PFSK-1 (cell line): ENCODE data around the gene SCAF4.

ENCODE experiments used
- POLR2AphosphoS5 ChIP-seq: IDR thresholded peaks from 2 replicates; pipeline ENCODE4 v1.6.1; 2012; ENCODE audit warnings: low read depth, mild to moderate bottlenecking, control low read depth, low read length, moderate library complexity
- SIN3A ChIP-seq: IDR thresholded peaks from 2 replicates; pipeline ENCODE4 v1.6.1; 2012; ENCODE audit warnings: mild to moderate bottlenecking, low read length, moderate library complexity, borderline replicate concordance; ENCODE audit not compliant: insufficient read depth
- TAF1 ChIP-seq: IDR thresholded peaks from 2 replicates; pipeline ENCODE4 v1.6.1; 2012; ENCODE audit warnings: low read length, control low read depth, borderline replicate concordance; ENCODE audit not compliant: insufficient read depth

DNA sequence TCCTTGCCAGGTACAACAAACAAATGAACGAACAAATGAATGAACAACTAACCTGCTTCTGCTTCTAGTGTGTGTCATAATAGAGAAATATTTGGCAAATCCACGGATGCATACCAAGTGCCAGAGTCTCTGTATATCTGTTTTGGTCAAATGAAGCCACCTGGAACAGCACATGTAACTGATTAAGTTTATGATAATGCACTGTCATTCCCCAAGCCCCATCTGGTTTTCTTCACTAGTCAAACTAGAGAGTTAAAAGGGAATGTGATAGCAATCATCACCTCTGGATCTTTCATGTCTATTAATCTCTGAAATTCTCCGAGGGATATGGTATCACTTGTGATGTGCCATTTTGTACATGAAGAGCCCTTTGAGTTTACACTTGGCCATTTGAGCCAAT, 21.0 kb upstream of the SCAF4 start:
- TF ChIP-seq POLR2AphosphoS5 (no peak), SIN3A (no peak), TAF1 (no peak)
